Subcutaneous abdominal adipose tissue (tissue), 5 donors: ENCODE results near the gene ASAP2.
A peak's percentile ranks its signal among the peaks of the same experiment; 100 is the strongest.

ENCODE experiments used
- H3K27ac ChIP-seq: one replicate; pipeline ENCODE4 v1.7.0; 2013; ENCODE audit warnings: low read depth, mild to moderate bottlenecking, inconsistent platforms, low read length, moderate library complexity
- H3K27me3 ChIP-seq, 5 donors: one replicate each; pipeline ENCODE4 v1.7.0; 2013; ENCODE audit warnings: low read length in 5 of 5, inconsistent platforms in 1 of 5; ENCODE audit not compliant: control insufficient read depth in 5 of 5, insufficient read depth in 4 of 5
- H3K36me3 ChIP-seq, 5 donors: one replicate each; pipeline ENCODE4 v1.7.0; 2013; ENCODE audit warnings: low read length in 5 of 5; ENCODE audit not compliant: control insufficient read depth in 5 of 5, insufficient read depth in 5 of 5
- H3K4me1 ChIP-seq, 5 donors: one replicate each; pipeline ENCODE4 v1.7.0; 2013; ENCODE audit warnings: low read length in 5 of 5, mild to moderate bottlenecking in 3 of 5, moderate library complexity in 1 of 5; ENCODE audit not compliant: control insufficient read depth in 5 of 5, insufficient read depth in 5 of 5
- H3K4me3 ChIP-seq, 5 donors: one replicate each; pipeline ENCODE4 v1.7.0; 2013; ENCODE audit warnings: low read length in 5 of 5, low read depth in 1 of 5
- H3K9ac ChIP-seq, 5 donors: one replicate each; pipeline ENCODE4 v1.7.0; 2013; ENCODE audit warnings: low read length in 5 of 5, mild to moderate bottlenecking in 4 of 5, moderate library complexity in 3 of 5
- H3K9me3 ChIP-seq, 5 donors: one replicate each; pipeline ENCODE4 v1.7.0; 2013; ENCODE audit warnings: low read length in 5 of 5; ENCODE audit not compliant: control insufficient read depth in 5 of 5
- donor health status: healthy.
- donor health status: healthy.
- donor health status: healthy.
- donor health status: healthy.
- donor health status: healthy.

The ASAP2 gene

DNA sequence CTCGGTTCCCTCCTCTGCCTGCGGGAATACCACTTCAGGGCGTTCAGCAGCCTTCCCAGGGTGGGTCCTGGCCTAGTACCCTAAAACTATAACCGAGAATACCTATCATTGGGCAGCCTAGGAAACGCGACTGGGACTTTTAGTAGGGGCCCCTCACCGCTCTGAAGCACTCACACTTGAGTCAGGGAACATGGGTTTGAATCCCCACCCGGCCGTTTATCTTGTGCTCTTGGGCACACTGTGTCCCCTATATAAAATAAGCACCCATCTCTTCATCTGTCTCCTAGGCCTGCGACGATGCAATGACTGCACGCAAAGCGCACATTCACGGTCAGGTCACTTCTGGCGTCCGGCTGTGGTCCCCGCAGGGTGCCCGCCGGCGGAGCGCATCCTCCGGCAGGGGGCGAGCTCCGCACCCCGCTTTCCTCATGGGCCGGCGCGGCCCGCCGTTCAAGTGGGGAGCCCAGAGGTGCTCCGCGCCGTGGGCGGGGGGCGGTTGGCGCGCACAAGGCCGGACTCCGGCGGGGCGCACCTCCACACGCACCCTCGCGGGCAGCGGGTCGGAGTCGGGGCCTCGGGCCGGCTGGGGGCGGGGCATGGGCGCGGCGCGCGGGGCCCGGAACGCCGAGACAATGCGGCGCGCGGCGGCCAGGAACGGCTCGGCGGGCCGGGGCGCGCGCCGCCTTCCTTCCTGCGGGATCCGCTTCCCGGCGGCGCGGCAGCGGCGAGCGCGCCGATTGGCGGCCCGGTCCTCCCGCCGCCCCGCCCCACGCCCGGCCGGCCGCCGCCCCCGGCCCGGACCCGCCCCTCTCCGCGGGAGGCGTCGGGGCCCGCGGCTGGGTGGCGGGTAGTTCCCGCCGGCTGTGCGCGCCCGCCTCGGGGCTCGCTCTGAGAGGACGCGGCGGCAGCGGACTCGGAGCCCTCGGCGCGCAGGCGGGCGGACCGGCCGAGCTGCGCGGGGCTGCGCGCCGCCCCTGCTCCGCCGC lies at the start of gene ASAP2:
TSS of gene ASAP2 (plus strand) at position 850 of the 986 bp plus-strand sequence. CDS start 293 bp downstream, outside the sequence.
- H3K27ac ChIP-seq = peak within 1 kb of the TSS; percentile 70
- H3K9ac ChIP-seq = peak within 1 kb of the TSS in 4 of 5 donors; percentile 66 to 86 (median 74)
- H3K4me1 ChIP-seq = peaks cover 3 to 37% (median 29%) of the 10 kb centered on the region in 5 donors
- H3K36me3 ChIP-seq = no peaks in the 10 kb centered on the region
- H3K4me3 ChIP-seq = peak within 1 kb of the TSS; percentile 81 to 92 (median 85)
- no peaks in the 10 kb centered on the region for H3K27me3 ChIP-seq
- no peaks in the 10 kb centered on the region for H3K9me3 ChIP-seq

DNA sequence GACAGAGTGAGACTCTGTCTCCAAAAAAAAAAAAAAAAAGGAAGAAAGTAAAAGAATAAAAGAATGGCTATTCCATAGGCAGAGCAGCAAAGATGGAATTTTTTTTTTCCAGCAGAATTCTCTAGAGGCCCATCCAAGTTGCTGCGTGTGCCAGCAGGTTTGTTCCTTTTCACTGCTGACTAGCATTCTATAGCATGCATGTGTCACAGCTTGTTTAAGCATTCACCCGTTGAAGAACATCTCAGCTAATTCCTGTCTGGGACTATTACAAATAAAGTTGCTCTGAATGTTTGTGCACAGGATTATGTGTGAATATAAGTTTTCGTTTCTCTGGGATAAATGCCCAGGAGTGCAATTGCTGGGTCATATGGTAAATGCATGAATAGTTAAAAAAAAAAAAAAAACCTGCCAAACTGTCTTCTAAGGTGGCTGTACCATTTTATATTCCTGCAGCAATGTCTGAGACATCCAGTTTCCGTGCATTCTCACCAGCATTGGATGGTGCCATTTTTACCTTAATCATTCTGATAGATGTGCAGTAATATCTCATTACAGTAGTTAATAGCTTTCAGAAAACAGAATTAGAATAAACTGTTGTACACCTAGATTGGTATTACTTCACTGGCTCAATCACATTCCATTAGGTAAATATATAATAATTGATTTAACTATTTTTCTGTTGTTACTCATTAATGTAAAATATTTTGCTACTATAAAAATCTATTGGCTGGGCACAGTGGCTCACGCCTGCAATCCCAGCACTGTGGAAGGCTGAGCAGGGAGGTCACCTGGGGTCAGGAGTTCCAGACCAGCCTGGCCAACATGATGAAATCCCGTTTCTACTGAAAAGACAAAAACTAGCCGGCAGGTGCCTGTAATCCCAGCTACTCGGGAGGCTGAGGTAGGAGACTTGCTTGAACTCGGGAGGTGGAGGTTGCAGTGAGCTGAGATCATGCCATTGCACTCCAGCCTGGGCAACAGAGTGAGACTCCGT lies 47.5 kb upstream of the ASAP2 start:
- Histone ChIP-seq H3K36me3 (no peaks in the 10 kb centered on the region), H3K9me3 (no peaks in the 10 kb centered on the region), H3K9ac (no peak overlapping the region), H3K27ac (no peak overlapping the region), H3K4me3 (no peak overlapping the region), H3K27me3 (no peaks in the 10 kb centered on the region), H3K4me1 (peaks cover 0 to 5% (median 0%) of the 10 kb centered on the region in 5 donors)

GRCh38 chr2:9160732-9161131 lies 45.9 kb upstream of the ASAP2 start:
- Histone ChIP-seq H3K4me3 (no peak overlapping the region), H3K27ac (no peak overlapping the region), H3K9ac (no peak overlapping the region), H3K4me1 (peaks cover 0 to 8% (median 0%) of the 10 kb centered on the region in 5 donors), H3K9me3 (no peaks in the 10 kb centered on the region), H3K36me3 (no peaks in the 10 kb centered on the region), H3K27me3 (no peaks in the 10 kb centered on the region)

- Histone ChIP-seq H3K36me3 (no peaks in the 10 kb centered on the region), H3K9me3 (no peaks in the 10 kb centered on the region), H3K27me3 (no peaks in the 10 kb centered on the region), H3K27ac (no peak overlapping the region), H3K4me3 (no peak overlapping the region), H3K4me1 (peaks cover 0 to 8% (median 0%) of the 10 kb centered on the region in 5 donors), H3K9ac (no peak overlapping the region)
Observed at GRCh38 chr2:9162841-9163240, 43.8 kb upstream of the ASAP2 start.

GRCh38 chr2:9163306-9164111 lies 43.1 kb upstream of the ASAP2 start:
- peaks cover 0 to 8% (median 0%) of the 10 kb centered on the region in 5 donors for H3K4me1 ChIP-seq
- no peak overlapping the region for H3K27ac ChIP-seq
- H3K9me3 ChIP-seq = no peaks in the 10 kb centered on the region
- no peaks in the 10 kb centered on the region for H3K27me3 ChIP-seq
- no peak overlapping the region for H3K4me3 ChIP-seq
- no peaks in the 10 kb centered on the region for H3K36me3 ChIP-seq
- H3K9ac ChIP-seq = no peak overlapping the region

GRCh38 chr2:9164112-9164608 lies 42.5 kb upstream of the ASAP2 start:
- Histone ChIP-seq H3K9me3 (no peaks in the 10 kb centered on the region), H3K27me3 (no peaks in the 10 kb centered on the region), H3K27ac (no peak overlapping the region), H3K4me3 (no peak overlapping the region), H3K9ac (no peak overlapping the region), H3K36me3 (no peaks in the 10 kb centered on the region), H3K4me1 (peaks cover 0 to 13% (median 0%) of the 10 kb centered on the region in 5 donors)

DNA sequence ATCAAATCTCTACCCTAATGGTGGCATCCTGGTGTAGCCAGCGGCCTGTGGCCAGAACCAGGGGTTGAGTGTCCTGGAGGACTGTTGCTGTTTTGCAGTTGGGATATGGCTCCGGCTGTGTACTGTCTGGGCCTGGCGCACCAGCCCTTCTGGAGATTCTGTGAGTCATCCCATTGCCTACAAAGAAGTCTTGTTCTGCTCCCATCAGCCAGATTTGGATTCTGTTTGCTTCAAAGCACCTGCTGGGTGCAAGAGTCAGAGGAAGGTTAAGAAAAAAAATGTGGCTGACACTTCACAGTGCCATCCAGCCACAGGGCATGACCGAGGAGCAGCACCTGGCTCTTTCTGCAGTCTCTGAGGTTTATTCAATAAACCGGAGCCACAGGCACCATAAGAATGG lies 41.0 kb upstream of the ASAP2 start:
- H3K4me3 ChIP-seq = no peak overlapping the region
- H3K36me3 ChIP-seq = no peaks in the 10 kb centered on the region
- H3K27ac ChIP-seq = no peak overlapping the region
- H3K9ac ChIP-seq = no peak overlapping the region
- peaks cover 0 to 13% (median 0%) of the 10 kb centered on the region in 5 donors for H3K4me1 ChIP-seq
- H3K9me3 ChIP-seq = no peaks in the 10 kb centered on the region
- H3K27me3 ChIP-seq = no peaks in the 10 kb centered on the region

- no peaks in the 10 kb centered on the region for H3K27me3 ChIP-seq
- H3K27ac ChIP-seq = no peak overlapping the region
- H3K9me3 ChIP-seq = no peaks in the 10 kb centered on the region
- H3K36me3 ChIP-seq = no peaks in the 10 kb centered on the region
- peaks cover 0 to 13% (median 0%) of the 10 kb centered on the region in 5 donors for H3K4me1 ChIP-seq
- H3K4me3 ChIP-seq = no peak overlapping the region
- peak overlapping the region in 1 of 5 donors; percentile 4 for H3K9ac ChIP-seq
Observed at GRCh38 chr2:9166579-9167377, 39.8 kb upstream of the ASAP2 start.
